Bone marrow (tissue), 2 donors: ENCODE data around the gene SOBP.

Experiments used
- DNase-seq, 2 donors: peaks; one replicate each; lab custom pipeline; 2025; lab: John Stamatoyannopoulos, UW

Gene SOBP

DNA sequence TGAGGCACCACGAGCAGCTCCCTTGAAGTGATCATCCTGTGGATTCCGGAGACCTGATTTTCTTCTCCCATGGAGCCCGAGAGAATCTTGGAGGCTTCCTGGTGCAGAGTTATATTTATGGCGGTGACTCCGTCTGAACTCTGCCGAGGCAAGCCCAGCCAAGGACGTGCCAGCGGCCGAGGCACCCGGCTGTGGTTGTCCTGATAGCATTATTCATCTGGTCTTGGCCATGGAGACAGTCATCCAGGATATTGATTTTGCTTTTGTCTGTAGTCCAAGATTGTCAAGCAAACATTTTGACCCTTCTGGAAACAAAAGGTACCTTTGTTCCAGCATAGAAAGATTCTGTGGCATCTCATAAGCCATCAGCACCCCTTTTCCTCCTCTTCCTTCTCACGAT lies 170.9 kb downstream of the SOBP start:
- DNase-seq = no peak

DNA sequence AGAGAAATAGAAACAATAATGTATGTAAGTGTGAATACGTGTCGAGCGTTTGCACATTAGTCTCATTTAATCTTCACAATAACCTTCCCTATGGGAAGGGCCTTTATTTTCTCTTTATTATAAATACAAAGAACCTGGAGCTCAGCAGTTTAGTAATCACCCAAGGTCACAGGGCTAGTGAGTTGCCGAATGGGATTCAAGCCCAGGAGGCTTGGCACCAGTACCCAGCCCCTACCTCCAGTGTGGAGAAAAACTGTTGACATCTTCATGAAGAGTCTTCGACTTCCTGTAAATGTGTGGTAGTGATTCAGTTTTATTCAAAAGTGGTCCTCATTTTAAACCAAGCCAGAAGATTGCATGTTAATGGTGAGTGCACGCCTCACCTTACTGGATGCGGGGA lies 171.4 kb downstream of the SOBP start:
- no peak for DNase-seq

DNA sequence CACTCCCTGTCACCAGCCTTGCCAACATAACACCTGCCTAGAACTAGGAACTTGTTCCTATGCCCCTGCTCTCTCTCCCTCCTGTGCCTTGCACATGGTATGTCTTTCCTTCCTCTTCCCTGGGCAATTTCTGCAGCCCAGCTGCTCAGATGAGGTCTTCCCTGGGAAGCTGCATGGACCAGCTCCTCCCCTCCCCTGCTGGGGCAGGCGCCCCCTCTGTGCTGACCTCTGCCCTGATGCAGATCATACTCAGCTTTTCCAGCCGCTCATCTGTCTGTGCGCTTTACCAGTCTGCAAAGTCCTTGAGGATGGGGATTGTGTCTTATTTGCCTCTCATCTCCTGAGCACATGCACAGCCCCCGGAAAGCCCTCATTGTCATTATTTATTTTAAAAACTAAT lies 172.4 kb downstream of the SOBP start:
- DNase-seq = no peak

DNA sequence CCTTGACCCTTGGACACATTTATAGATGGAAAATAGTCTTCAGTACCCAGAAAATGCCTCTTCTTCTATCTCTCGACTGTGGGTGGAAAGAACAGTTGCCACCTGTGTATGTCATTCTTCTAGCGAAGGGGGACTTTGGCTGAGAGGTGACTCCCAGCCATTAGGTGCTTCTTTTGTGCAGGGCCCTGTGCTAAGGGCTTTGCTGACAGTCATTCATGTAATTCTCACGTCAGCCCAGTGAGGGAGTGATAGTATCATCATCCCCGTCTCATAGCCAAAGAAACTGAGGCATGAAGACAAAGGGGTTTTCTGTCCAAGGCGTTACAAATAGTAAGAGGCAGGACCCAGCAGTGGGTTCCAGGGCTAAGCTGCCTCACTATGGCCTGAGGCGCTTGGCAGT lies 173.4 kb downstream of the SOBP start:
- DNase-seq = no peak

DNA sequence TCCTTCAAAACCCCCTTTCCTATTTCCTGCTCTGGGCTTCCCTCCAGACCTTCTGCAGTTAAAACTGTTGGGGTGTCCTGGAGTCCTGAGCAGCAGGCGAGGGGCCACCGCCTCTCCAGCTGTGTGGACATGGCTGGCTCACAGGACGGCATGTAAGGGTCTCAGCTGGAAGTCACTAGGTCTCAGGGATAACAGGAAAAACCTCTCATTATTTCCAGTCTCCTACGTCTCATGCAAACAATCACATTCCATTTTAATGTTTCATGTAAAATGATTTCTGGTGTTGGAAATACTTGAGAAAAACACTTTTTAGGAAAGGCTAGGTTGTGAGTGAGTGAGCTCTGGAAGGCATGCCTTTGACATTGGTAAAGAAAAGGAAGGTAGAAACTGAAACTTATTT lies 175.5 kb downstream of the SOBP start:
- DNase-seq = no peak

DNA sequence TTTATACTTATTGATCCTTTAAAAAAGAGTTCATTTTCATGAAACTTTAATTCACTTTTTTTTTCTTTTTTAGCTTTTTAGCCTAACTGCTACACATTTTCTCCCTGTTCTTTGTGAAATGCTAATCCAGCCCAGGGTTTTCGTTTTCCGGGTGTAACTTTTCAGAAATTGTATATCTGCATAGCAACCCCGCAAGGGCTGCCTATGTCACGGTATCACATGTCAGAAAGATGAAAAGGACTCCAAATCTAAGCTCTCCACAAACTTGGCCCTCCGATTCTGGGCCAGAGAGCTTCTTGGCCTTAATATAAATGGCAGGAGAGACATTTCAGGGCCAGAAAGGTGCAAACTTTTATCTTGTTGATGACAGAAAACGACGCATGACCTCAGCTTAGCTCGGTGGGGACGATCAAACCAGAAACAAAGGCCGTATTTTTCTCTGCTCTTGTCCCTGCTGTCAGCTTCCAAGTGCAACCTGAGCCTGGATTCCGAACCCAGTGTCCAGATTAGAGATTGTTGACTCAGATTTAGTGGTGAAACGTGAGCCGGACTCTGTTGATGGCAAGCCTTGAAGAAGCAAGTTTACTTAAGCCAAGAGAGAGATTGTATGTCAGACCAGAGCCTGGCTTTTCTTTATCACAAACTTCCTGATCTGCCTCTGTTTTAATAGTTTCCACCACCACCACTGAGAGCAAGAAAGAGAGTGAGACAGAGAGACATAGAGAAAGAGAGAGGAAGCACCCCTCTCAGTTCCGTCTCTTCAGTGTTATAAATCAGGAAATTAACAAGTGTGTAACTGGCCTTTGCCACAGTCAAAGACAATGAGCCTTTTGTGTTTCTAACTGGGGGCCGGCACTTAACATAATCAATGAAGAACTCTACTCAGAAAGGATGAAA lies 176.4 kb downstream of the SOBP start:
- DNase-seq = no peak

DNA sequence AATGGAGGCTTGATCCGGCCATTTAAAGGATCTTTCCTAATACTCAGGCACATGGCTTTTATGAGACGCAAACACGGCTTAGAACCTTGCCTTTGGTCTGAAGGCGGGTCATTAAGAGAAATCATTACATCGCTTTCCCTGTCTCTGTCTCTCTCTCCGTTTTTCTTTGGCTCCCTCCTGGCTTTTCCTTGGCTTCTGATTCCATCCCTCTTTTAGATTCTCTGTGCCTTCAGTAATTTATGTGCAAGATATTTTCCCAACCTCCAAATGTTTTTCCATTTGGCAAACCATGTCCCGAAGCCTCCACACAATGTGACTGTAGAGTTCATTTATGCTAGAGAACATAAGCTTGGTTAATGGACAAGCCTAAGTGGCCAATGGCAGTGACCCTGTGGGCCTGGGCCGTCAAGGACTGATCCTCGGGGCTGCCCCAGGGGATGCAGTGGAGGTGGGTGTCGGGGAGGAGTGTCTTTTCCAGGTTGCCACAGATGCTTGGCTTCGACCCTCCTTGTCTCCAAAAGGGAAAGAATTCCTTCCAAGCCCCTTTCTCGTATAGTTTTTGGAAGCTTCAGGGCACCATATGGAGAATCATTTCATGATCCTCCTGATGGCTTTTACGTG lies 177.2 kb downstream of the SOBP start:
- no peak for DNase-seq

DNA sequence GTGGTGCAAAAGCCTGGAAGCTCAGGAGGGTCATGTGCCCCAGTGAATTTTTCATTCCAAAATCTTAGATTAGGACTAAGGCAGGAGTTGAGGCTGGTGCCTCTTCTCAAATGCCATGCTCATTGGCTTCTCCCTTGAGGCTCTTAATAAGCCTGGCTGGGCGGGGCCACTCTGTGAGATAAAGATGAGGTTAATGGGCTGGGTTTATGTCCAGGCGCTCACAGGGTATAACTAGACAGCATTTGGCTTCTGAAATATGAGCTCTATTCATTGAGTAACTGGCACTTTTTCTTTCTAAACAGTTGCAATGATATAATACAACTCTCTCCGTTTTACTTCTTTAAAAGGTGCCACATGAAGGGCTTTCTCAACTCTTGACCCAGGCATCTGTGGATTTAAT lies 177.9 kb downstream of the SOBP start:
- no peak for DNase-seq

DNA sequence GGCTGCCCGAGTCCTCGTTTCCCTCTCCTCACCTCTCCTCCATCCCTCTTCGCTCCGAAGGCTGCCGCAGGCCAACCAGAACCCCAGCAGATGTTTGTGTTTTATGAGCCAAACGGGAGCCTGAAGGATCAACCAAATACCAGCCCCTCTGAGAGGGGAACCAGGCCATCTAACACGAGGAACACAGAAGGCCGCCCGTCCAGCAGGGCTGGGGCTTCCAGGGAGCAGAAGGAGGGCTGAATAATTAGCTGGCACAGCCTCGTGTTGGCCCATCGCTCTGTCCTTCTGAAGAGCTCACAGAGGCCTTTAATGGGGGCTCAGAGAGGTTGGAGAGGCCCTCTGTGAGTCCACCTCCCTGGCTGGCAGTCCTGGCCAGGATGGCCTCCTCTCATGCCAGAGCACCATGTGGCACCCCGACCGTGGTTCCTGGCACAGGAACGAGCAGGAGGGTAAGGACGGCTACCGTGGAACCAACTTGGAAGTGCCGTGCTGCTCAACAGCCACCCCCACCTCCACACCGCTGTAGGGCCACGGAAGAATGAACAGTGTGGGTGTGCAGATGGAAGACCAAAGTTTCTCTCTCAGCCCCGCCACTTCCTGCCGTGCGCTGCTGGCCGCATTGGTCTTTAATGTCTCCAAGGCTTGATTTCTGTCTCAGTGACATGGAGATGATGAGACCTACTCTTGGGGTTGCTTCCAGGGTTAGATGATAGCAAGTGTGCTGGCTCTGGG lies 179.0 kb downstream of the SOBP start:
- DNase-seq = no peak

DNA sequence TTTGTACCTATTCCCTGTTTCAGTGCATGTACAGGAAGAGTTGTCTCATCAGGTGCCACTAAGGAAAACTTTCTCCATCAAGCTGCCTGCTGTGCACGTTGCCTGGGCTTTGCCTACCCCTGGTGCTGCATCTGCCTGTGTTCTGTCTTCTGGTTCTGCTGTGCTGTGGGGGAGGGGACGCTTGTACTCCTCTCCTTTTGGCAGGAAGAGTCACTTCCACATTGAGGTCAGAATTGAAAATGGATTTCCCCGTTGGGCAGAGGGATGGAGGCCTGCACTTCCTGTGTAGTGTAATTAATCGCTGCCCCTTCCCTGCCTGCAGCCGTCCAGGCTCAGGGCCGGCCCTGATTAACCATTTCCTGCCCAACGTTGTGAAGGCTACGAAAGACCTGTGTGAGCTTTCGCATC lies 180.9 kb downstream of the SOBP start:
- DNase-seq = peak in 1 of 2 donors; percentile 21

DNA sequence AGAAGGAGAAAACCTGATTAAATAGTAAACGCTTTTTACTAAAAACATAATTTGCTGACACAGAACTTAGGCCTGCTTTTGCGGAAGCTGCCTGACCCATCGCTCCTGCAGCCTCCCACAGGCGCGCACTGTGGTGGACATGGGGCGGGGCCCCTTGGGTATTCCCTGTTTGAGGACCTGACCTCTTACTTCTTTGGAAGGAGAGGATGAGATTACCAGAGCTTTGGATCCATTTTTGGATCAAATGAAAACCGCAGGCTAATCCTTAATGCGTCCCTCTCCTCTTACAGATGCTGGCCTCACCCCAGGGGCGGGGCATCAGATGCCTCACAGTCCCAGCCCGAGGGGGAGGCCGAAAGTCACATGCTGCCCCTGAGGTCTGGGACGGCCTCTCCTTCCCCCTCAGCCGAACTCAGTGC lies 183.2 kb downstream of the SOBP start:
- DNase-seq = no peak

DNA sequence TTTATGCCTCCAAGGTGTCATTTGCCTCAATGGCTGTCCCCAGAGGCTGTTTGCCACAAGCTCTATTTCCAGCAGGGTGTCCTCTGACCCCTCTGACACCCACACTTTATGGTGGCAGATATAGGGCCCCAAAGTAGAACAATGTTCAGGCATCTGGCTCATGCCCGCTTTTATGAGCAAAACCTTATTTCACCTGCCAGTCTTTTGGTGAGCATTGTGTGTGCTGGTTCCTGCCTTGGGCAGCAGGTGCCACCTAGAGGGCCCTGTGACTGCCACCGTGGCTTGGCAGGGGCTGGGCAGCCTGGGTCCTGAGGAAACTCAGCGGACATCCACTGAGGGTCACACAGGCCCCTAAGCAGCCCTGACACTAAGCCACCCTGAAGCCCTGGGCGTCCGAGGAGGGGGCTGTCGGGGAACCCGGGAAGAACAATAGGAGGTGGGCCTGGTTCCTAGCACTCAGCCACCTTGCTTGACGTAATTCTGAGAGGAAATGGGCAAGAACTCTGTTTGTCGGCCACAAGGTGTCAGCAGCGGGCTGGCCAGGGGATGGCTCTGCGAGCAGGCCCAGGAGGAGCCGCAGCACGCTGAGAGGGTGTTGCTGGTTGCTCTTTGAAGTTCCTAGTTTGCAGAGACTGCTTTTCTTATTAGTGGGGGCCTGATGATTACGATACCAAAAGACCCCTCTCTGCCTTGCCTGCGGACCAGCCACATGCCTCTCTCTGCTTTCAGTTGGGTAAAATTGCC lies 185.2 kb downstream of the SOBP start:
- peak; percentile 44 to 60 for DNase-seq

DNA sequence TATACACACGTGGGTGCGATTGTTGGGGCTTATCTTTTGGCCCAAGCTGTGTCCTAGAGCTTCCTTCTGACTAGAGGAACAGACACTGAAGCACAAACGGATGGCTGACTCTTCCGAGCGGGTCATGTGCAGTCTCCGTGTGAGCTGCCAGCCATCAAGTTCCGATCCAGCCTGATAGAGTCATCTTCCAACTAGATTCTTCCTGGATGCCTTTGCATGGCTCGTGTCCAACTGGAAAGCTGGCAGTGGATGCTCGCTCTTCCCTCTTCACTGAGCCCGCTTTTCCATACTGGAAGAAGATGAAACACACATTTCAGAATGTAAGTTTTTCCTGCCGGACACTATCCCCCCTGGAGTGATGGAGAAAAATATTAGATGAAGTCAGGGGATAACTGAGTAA lies 186.1 kb downstream of the SOBP start:
- DNase-seq = no peak

DNA sequence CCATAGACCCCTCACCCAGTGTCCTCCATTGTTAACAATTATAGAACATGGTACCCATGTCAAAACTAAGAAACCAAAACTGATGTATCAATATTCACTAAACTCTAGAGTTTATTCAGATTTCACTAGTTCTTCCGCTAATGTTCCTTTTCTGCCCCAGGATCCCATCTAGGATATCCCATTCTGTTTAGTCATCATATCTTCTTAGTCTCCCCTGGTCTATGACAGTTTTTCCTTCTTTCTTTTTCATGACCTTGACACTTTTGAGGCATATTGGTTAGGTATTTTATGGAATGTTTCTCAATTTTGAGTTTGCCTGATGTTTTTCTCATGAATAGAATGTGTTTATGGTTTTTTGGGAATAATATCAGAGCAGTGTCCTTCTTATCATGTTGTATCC lies 187.5 kb downstream of the SOBP start:
- DNase-seq = no peak

DNA sequence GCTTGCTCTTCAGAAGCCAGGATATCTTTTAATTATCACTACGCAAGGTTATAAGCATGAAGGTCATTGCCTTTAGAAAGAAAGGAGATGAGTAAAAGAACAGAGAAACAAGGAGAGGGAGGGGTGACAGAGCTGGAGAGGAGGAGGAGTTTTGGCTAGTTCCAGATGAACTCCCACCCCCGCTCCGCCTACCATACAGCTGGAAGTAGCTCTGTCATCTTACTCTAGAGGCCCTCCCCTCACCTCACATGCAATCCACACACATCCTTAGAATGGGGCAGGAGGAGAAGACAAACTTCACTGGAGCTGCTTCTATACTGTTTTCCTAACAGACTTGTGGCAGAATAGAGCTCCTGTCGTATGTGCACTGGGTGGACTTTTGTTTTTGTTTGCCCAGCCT lies 189.5 kb downstream of the SOBP start:
- no peak for DNase-seq

DNA sequence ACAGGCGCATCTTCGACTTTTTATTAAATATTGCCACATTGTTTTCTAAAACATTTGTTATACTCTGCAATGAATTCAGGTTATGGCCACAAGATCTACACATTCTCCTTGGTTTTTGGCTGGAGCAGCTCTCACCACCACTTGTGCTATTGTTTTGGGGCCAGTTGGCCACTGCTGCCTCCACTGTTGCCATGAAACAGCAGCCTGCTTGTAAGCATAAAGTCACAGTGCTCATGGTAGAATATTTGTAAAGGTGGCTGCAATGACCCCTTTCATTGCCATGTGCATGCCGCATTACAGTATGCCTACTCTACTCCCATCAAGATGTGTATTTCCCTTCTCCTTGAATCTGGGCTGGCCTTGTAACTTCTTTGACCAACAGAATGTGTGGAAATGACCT lies 192.8 kb downstream of the SOBP start:
- DNase-seq = no peak

DNA sequence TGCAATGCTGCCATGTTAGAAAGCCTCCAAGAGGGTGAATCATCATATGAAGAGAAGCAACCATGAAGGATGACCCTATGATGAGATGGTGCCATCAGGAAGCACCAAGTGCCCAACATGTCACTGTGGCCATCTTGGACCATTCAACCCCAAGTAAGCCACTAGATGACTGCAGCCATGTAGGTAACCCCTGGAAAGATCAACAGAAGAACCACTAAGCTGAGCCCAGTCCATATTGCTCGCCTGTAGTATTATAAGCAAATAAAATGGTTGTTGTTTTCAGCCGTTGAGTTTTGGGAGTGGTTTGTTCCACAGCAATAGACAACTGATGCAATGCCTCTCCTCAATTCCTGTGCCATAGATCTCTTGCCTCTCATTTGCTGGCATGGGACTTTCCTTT lies 193.3 kb downstream of the SOBP start:
- no peak for DNase-seq

DNA sequence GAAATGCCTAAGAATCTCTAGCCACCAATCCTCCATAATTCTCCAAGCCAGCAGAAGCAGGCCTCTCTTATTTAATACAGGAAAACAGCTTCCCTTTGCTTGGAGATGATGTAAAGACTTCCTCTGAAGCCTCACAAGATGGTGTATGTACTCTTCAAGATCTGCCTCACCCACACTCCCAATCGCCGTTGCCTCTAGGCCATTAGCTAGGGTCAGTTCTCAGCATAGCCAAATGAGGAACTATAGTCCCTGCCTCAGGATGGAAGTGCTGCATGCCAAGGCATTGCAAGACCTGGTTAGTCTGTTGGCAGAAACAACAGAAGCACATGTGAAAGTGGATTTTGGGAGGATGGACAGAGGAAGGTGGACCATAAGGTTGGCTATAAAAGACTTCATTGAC lies 195.1 kb downstream of the SOBP start:
- no peak for DNase-seq

DNA sequence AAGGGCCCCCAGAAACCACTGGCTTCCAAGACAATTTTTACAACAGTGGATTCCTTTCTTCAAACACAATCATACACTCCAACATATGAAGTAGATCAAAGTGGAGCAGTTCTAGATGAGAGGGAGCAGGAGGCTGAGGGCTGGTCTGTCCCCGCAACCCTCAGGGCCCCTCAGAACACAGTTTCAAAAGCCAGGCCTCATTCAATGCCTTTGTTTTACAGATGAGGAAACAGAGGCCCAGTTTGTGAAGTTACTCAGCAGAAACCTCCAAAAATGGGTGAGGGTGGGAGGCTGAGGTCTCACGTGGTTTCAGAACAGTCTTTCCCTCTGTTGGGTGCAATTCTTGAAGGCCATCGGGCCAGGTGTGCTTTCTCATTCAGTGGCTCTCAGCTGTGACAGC lies 199.3 kb downstream of the SOBP start:
- no peak for DNase-seq

DNA sequence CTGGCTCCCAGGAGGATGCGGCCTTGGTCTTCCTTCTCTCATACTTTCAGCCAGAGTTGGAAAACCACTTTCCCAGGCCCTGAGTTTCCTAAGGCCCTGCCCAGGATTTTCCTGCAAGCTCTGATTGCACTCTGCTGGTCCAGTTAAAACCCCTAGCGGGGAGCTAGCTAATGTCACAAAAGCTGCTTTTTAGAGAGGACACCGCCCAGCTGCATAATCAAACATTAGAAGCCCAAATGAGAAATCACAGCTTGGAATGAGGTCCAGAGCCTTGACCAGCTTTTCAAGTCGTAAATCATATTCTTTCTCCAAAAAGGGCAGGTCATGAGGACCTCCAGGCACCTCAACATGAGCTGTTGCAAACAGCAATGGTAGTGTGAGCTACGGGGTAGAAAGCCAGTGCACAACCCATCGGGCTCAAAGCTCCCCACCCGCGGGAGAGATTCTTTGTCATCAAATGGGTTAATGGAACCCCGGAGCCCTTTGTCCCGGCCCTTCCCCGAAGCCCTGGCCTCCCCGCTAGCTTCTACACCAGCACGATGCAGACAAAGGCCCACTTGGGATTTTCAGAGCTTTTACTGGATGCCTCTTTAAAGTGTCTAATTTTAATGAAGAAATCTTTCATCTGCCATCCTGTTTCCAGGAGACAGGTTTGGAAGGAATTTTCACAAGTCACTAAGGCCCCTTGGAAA lies 200.2 kb downstream of the SOBP start:
- no peak for DNase-seq

DNA sequence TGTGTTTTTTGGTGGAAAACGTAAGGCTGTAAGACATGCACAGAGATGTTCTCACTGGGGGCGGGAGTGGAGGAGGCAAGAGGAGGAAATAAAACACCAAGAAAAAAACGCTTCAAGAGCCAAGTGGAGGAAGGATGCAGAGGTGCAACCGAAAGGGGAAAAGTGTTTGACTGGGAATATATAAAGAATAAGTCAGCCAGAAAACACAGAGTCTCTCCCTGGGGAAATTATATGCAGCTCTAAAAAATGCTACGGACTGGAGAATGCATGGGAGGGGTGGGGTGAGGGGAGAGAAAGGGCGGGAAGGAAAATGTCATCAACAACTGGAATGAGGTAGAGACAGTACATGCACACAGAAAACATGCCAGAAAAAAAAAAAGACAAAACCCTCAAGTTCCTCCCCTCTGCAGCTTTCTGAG lies 200.7 kb downstream of the SOBP start:
- DNase-seq = no peak
